KOPT-K1 (cell line): ENCODE data around the gene CHRDL1.
"Not testable (repeated sequence)": the region's sequence is repeated elsewhere in the genome, so short reads cannot be mapped to it uniquely, and the experiment has no call there.

Experiments used
- H3K27ac ChIP-seq: fragments of 200-600 bp; sonication (generic); 2 replicates; pipeline ENCODE4 v1.5.1; 2016; ENCODE audit warnings: antibody characterized with exemption, mild to moderate bottlenecking, low read depth, low read length; ENCODE audit not compliant: poor library complexity, severe bottlenecking
- H3K36me3 ChIP-seq: fragments of 200-600 bp; sonication (generic); 2 replicates; pipeline ENCODE4 v1.5.1; 2017; ENCODE audit warnings: antibody characterized with exemption, mild to moderate bottlenecking, low read length, moderate library complexity; ENCODE audit not compliant: insufficient read depth
- H3K9me3 ChIP-seq: fragments of 200-600 bp; sonication (generic); 2 replicates; pipeline ENCODE4 v1.5.1; 2017; ENCODE audit warnings: antibody characterized with exemption, low read length, mild to moderate bottlenecking; ENCODE audit not compliant: insufficient read depth, poor library complexity, severe bottlenecking

CHRDL1 gene

GRCh38 chrX:110706446-110706845 lies 89.2 kb downstream of the CHRDL1 start:
- Histone ChIP-seq H3K27ac (no peak overlapping the region), H3K9me3 (no peaks in the 10 kb centered on the region), H3K36me3 (no peaks in the 10 kb centered on the region)

- no peaks in the 10 kb centered on the region for H3K9me3 ChIP-seq
- H3K36me3 ChIP-seq = no peaks in the 10 kb centered on the region
Observed at GRCh38 chrX:110703641-110704040, 92.0 kb downstream of the CHRDL1 start.

GRCh38 chrX:110699109-110699508 lies 96.5 kb downstream of the CHRDL1 start:
- no peak overlapping the region for H3K27ac ChIP-seq
- no peaks in the 10 kb centered on the region for H3K36me3 ChIP-seq
- no peaks in the 10 kb centered on the region for H3K9me3 ChIP-seq

More at GRCh38 chrX:110703641-110704040, 92.0 kb downstream of the CHRDL1 start:
- H3K27ac ChIP-seq = no peak overlapping the region

DNA sequence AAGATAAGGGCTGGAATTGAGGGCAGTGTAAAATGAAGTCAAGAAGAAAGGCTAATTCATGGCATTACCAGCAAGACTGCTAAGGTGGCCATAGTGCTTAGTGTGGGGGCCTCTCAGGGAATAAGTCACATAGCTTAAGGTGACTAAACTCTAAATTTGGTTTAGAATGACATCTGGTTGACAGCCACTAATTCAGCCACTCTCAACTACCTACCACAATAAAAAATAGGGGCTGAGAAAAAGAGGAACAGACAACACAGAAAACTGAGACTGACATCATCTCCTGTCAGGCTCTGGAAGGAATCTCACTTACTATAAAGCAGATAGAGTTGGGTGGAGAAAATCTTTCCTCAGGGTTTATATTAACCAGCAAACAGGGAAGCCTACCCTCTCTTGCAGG lies 96.9 kb downstream of the CHRDL1 start:
- H3K9me3 ChIP-seq = no peaks in the 10 kb centered on the region
- H3K27ac ChIP-seq = no peak overlapping the region
- H3K36me3 ChIP-seq = no peaks in the 10 kb centered on the region

DNA sequence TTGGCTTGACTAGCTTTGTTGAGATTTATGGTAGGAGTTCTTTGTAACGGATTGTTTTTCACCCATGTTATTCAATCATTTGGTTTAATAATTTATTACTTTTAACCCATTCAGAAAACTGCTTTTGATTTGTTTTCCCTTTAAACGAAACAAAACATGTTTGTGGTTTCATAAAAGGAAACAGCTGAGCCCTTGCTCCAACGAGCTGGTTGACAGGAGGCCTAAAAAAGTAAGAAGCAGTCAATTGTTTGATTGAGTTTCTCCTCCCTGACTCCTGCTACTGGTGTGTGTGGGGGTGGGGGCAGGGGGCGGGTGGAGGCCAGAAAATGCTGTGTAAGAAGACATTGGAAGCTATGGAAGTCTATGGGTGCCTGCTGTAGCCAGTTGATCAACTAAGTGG lies 102.8 kb downstream of the CHRDL1 start:
- no peaks in the 10 kb centered on the region for H3K9me3 ChIP-seq
- H3K36me3 ChIP-seq = no peaks in the 10 kb centered on the region
- H3K27ac ChIP-seq = no peak overlapping the region

DNA sequence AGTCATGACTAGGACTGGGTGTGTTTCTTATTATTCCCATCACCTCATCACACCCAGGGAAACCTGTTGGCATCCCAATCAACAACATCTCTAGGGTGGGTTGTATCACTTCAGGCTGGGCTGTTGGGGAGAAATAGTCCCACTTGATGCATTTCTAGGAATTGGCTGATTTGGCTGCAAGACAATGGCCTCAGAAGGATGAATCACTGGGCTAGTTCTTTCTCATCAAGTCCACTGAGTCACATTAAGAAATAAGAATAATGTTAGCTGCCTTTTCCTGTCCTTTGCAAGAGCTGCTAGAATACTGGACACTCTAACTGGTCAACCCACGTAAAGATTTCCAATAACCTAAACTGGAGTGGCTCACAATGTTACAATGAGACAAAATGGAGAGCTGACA lies 104.2 kb downstream of the CHRDL1 start:
- H3K36me3 ChIP-seq = no peaks in the 10 kb centered on the region
- H3K27ac ChIP-seq = no peak overlapping the region
- no peaks in the 10 kb centered on the region for H3K9me3 ChIP-seq

- Histone ChIP-seq H3K9me3 (no peaks in the 10 kb centered on the region), H3K36me3 (no peaks in the 10 kb centered on the region), H3K27ac (no peak overlapping the region)
Observed at GRCh38 chrX:110684653-110685052, 111.0 kb downstream of the CHRDL1 start.

- Histone ChIP-seq H3K27ac (no peak overlapping the region), H3K9me3 (no peaks in the 10 kb centered on the region), H3K36me3 (no peaks in the 10 kb centered on the region)
Observed at GRCh38 chrX:110683925-110684324, 111.7 kb downstream of the CHRDL1 start.

GRCh38 chrX:110678591-110678990 lies 117.0 kb downstream of the CHRDL1 start:
- Histone ChIP-seq H3K9me3 (no peaks in the 10 kb centered on the region), H3K27ac (no peak overlapping the region), H3K36me3 (no peaks in the 10 kb centered on the region)

GRCh38 chrX:110675886-110676285 lies 119.7 kb downstream of the CHRDL1 start:
- no peaks in the 10 kb centered on the region for H3K9me3 ChIP-seq
- no peaks in the 10 kb centered on the region for H3K36me3 ChIP-seq
- H3K27ac ChIP-seq = no peak overlapping the region

- Histone ChIP-seq H3K36me3 (no peaks in the 10 kb centered on the region), H3K9me3 (no peaks in the 10 kb centered on the region), H3K27ac (no peak overlapping the region)
Observed at GRCh38 chrX:110671068-110671803, 124.4 kb downstream of the CHRDL1 start.

- Histone ChIP-seq H3K9me3 (no peaks in the 10 kb centered on the region), H3K27ac (no peak overlapping the region), H3K36me3 (no peaks in the 10 kb centered on the region)
Observed at GRCh38 chrX:110669572-110669971, 126.0 kb downstream of the CHRDL1 start.

GRCh38 chrX:110667706-110668105 lies 127.9 kb downstream of the CHRDL1 start:
- H3K9me3 ChIP-seq = no peaks in the 10 kb centered on the region
- H3K36me3 ChIP-seq = no peaks in the 10 kb centered on the region
- no peak overlapping the region for H3K27ac ChIP-seq

- Histone ChIP-seq H3K27ac (no peak overlapping the region), H3K9me3 (no peaks in the 10 kb centered on the region), H3K36me3 (no peaks in the 10 kb centered on the region)
Observed at GRCh38 chrX:110665223-110666002, 130.2 kb downstream of the CHRDL1 start.

DNA sequence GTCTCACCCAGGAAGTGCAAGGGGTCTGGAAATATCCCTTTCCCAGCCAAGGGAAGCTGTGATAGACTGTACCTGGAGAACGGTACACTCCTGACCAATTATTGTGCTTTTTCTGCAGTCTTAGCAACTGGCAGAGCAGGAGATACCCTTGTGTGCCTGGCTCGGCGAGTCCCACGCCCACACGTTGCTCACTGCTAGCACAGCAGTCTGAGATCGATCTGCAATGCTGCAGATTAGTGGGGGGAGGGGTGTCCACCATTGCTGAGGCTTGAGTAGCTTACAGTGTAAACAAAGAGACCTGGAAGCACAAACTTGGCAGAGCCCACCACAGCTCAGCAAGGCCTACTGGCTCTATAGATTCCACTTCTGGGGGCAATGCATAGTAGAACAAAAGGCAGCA lies 138.5 kb downstream of the CHRDL1 start:
- H3K9me3 ChIP-seq = no peaks in the 10 kb centered on the region
- no peaks in the 10 kb centered on the region for H3K36me3 ChIP-seq
- no peak overlapping the region for H3K27ac ChIP-seq

- not testable (repeated sequence) for H3K9me3 ChIP-seq, H3K36me3 ChIP-seq, H3K27ac ChIP-seq
Observed at GRCh38 chrX:110654280-110654679, 141.3 kb downstream of the CHRDL1 start.
